ENCODE results near the gene MMP21.

Gene MMP21

GRCh38 chr10:125795128-125795527, 19.5 kb upstream of the MMP21 start:
- TF ChIP-seq, protein P1, sequence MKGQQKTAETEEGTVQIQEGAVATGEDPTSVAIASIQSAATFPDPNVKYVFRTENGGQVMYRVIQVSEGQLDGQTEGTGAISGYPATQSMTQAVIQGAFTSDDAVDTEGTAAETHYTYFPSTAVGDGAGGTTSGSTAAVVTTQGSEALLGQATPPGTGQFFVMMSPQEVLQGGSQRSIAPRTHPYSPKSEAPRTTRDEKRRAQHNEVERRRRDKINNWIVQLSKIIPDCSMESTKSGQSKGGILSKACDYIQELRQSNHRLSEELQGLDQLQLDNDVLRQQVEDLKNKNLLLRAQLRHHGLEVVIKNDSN (IDR thresholded peaks at IDR 0.05), result no peak
- TF ChIP-seq TEAD4 (IDR thresholded peaks at IDR 0.05) (no peak), CREB1 (IDR thresholded peaks at IDR 0.05; ENCODE audit: low read depth) (no peak), EP300 (IDR thresholded peaks at IDR 0.05; ENCODE audit: borderline replicate concordance) (no peak)

- TF ChIP-seq ZBTB7A (IDR thresholded peaks at IDR 0.05; ENCODE audit: low read depth) (no peak), CREB1 (IDR thresholded peaks at IDR 0.05; ENCODE audit: low read depth) (no peak), NFIC (IDR thresholded peaks at IDR 0.05) (no peak), TAF1 (IDR thresholded peaks at IDR 0.05; ENCODE audit: low read depth) (no peak)
These were observed 17.0 kb upstream of the MMP21 start for GRCh38 chr10:125792342-125793300.

GRCh38 chr10:125788156-125789034, 12.8 kb upstream of the MMP21 start:
- no peak for TF ChIP-seq YY1 (IDR thresholded peaks at IDR 0.05; ENCODE audit: low read depth)
- TF ChIP-seq, protein P1 (IDR thresholded peaks at IDR 0.05), result no peak
- TF ChIP-seq CREB1 (IDR thresholded peaks at IDR 0.05; ENCODE audit: low read depth), result no peak
- no peak for TF ChIP-seq RAD21 (IDR thresholded peaks at IDR 0.05; ENCODE audit: low read depth)
- TF ChIP-seq NFIC (IDR thresholded peaks at IDR 0.05), result no peak
- TF ChIP-seq TEAD4 (IDR thresholded peaks at IDR 0.05), result no peak
- TF ChIP-seq EGR1 (IDR thresholded peaks at IDR 0.05), result no peak
- TF ChIP-seq ZBTB7A (IDR thresholded peaks at IDR 0.05; ENCODE audit: low read depth), result no peak
- TF ChIP-seq TCF12 (IDR thresholded peaks at IDR 0.05; ENCODE audit: low read depth), result no peak
- TF ChIP-seq TAF1 (IDR thresholded peaks at IDR 0.05; ENCODE audit: low read depth), result no peak
- no peak for TF ChIP-seq CEBPB (IDR thresholded peaks at IDR 0.05)
- no peak for TF ChIP-seq FOXM1 (IDR thresholded peaks at IDR 0.05; ENCODE audit: borderline replicate concordance, low read depth)
- TF ChIP-seq REST (IDR thresholded peaks at IDR 0.05; ENCODE audit: low read depth), result no peak

GRCh38 chr10:125785791-125786190, 10.2 kb upstream of the MMP21 start:
- no peak for TF ChIP-seq TCF12 (IDR thresholded peaks at IDR 0.05; ENCODE audit: low read depth)
- no peak for TF ChIP-seq YY1 (IDR thresholded peaks at IDR 0.05; ENCODE audit: low read depth)
- no peak for TF ChIP-seq REST (IDR thresholded peaks at IDR 0.05; ENCODE audit: low read depth)
- TF ChIP-seq ZBTB7A (IDR thresholded peaks at IDR 0.05; ENCODE audit: low read depth), result no peak
- no peak for TF ChIP-seq TAF1 (IDR thresholded peaks at IDR 0.05; ENCODE audit: low read depth)
- TF ChIP-seq, protein P1 (IDR thresholded peaks at IDR 0.05), result no peak
- no peak for TF ChIP-seq EGR1 (IDR thresholded peaks at IDR 0.05)

DNA sequence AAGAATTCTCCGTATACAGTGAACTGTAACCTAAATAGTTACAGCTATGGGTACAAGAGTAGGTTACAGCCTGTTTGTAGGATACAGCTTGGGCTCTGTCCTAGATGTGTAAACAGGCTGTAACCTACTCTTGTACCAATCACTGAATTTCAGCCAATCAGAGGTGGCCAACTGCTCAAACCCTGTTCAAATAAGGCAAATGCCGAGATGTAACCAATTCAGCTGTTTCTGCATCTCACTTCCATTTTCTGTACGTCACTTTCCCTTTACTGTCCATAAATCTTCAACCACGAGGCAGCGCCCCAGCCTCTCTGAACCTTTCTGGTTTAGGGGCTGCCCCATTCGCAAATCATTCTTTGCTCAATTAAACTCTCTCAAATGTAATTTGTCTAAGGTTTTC, 8.3 kb upstream of the MMP21 start:
- no peak for TF ChIP-seq TCF12 (IDR thresholded peaks at IDR 0.05; ENCODE audit: low read depth)
- TF ChIP-seq EGR1 (IDR thresholded peaks at IDR 0.05), result no peak
- no peak for TF ChIP-seq NFIC (IDR thresholded peaks at IDR 0.05)
- no peak for TF ChIP-seq CREB1 (IDR thresholded peaks at IDR 0.05; ENCODE audit: low read depth)
- TF ChIP-seq TAF1 (IDR thresholded peaks at IDR 0.05; ENCODE audit: low read depth), result no peak
- no peak for TF ChIP-seq TEAD4 (IDR thresholded peaks at IDR 0.05)
- no peak for TF ChIP-seq FOXM1 (IDR thresholded peaks at IDR 0.05; ENCODE audit: borderline replicate concordance, low read depth)
- TF ChIP-seq, protein P1 (IDR thresholded peaks at IDR 0.05), result no peak
- no peak for TF ChIP-seq EP300 (IDR thresholded peaks at IDR 0.05; ENCODE audit: borderline replicate concordance)
- no peak for TF ChIP-seq ZBTB7A (IDR thresholded peaks at IDR 0.05; ENCODE audit: low read depth)
- no peak for TF ChIP-seq CEBPB (IDR thresholded peaks at IDR 0.05)
- TF ChIP-seq MAX (IDR thresholded peaks at IDR 0.05), result no peak
- no peak for TF ChIP-seq YY1 (IDR thresholded peaks at IDR 0.05; ENCODE audit: low read depth)
- TF ChIP-seq REST (IDR thresholded peaks at IDR 0.05; ENCODE audit: low read depth), result no peak
- no peak for TF ChIP-seq RAD21 (IDR thresholded peaks at IDR 0.05; ENCODE audit: low read depth)
